SK-N-SH (cell line): ENCODE data around the gene WDR6. TPM values are rescaled to one million over a fixed set of nuclear protein-coding genes. Genes with fewer than 3 reads are reported as not detected.

Experiments used
- CTCF ChIP-seq: fragments of 200-600 bp; sonication (generic); IDR thresholded peaks from 2 replicates; pipeline ENCODE4 v1.6.1; 2017; ENCODE audit warnings: antibody characterized with exemption, mild to moderate bottlenecking, moderate library complexity
- ELF1 ChIP-seq: IDR thresholded peaks from 2 replicates; pipeline ENCODE4 v1.4.0; 2012
- EZH2phosphoT487 ChIP-seq: fragments of 200-600 bp; sonication (generic); IDR thresholded peaks from 2 replicates; pipeline ENCODE4 v1.6.1; 2017; ENCODE audit warnings: low read depth, mixed run types, mild to moderate bottlenecking, antibody characterized with exemption, moderate library complexity, borderline replicate concordance
- FOSL2 ChIP-seq: IDR thresholded peaks from 2 replicates; pipeline ENCODE4 v1.4.0; 2012; ENCODE audit warnings: low read depth, mild to moderate bottlenecking, moderate library complexity, borderline replicate concordance
- FOXM1 ChIP-seq: IDR thresholded peaks from 2 replicates; pipeline ENCODE4 v1.4.0; 2012; ENCODE audit warnings: low read depth, mild to moderate bottlenecking
- GABPA ChIP-seq: IDR thresholded peaks from 2 replicates; pipeline ENCODE4 v1.4.0; 2012; ENCODE audit warnings: low read depth, mild to moderate bottlenecking
- GATA2 ChIP-seq: sonication (generic); formaldehyde crosslinking; IDR thresholded peaks from 2 replicates; pipeline ENCODE4 v1.5.0; 2020; ENCODE audit warnings: mild to moderate bottlenecking, missing genetic modification reagents
- IRF3 ChIP-seq: fragments of 150-350 bp; IDR thresholded peaks from 2 replicates; pipeline ENCODE4 v1.6.1; 2016; ENCODE audit warnings: mild to moderate bottlenecking, low read depth, low read length
- JUND ChIP-seq: IDR thresholded peaks from 2 replicates; pipeline ENCODE4 v1.4.0; 2012
- MAX ChIP-seq: IDR thresholded peaks from 2 replicates; pipeline ENCODE4 v1.4.0; 2012; ENCODE audit warnings: low read depth
- MXI1 ChIP-seq: IDR thresholded peaks from 2 replicates; pipeline ENCODE4 v1.6.1; 2012; ENCODE audit warnings: mild to moderate bottlenecking, low read depth, low read length, improper control_type of control experiment
- NRF1 ChIP-seq: IDR thresholded peaks from 2 replicates; pipeline ENCODE4 v1.6.1; 2012; ENCODE audit warnings: low read depth, mild to moderate bottlenecking, low read length
- POLR2AphosphoS5 ChIP-seq: IDR thresholded peaks from 2 replicates; pipeline ENCODE4 v1.6.1; 2012; ENCODE audit warnings: low read depth, low read length
- RCOR1 ChIP-seq: fragments of 150-350 bp; IDR thresholded peaks from 2 replicates; pipeline ENCODE4 v1.6.1; 2017; ENCODE audit warnings: antibody characterized with exemption, low read length
- REST ChIP-seq: IDR thresholded peaks from 2 replicates; pipeline ENCODE4 v1.6.1; 2012; ENCODE audit warnings: mild to moderate bottlenecking, low read depth, low read length, moderate library complexity
- RFX5 ChIP-seq: IDR thresholded peaks from 2 replicates; pipeline ENCODE4 v1.6.1; 2012; ENCODE audit warnings: mild to moderate bottlenecking, improper control_type of control experiment, low read length
- RXRA ChIP-seq: IDR thresholded peaks from 2 replicates; pipeline ENCODE4 v1.4.0; 2012; ENCODE audit warnings: low read depth, mild to moderate bottlenecking, borderline replicate concordance
- SIN3A ChIP-seq: IDR thresholded peaks from 2 replicates; pipeline ENCODE4 v1.6.1; 2012; ENCODE audit warnings: low read depth, mild to moderate bottlenecking, low read length, moderate library complexity, borderline replicate concordance
- USF1 ChIP-seq: IDR thresholded peaks from 2 replicates; pipeline ENCODE4 v1.4.0; 2012; ENCODE audit warnings: low read depth, borderline replicate concordance
- USF2 ChIP-seq: fragments of 150-350 bp; IDR thresholded peaks from 2 replicates; pipeline ENCODE4 v1.6.1; 2017; ENCODE audit warnings: antibody characterized with exemption, low read length, low read depth, borderline replicate concordance
- YY1 ChIP-seq: IDR thresholded peaks from 2 replicates; pipeline ENCODE4 v1.4.0; 2012; ENCODE audit warnings: low read depth, mild to moderate bottlenecking
- ZBTB33 ChIP-seq: IDR thresholded peaks from 2 replicates; pipeline ENCODE4 v1.4.0; 2012; ENCODE audit warnings: low read depth, borderline replicate concordance
- polyA plus RNA-seq, 3 experiments: library from polyadenylated mRNA; depleted of rRNA; stranded (reverse); fragments of >200 nt; gene quantifications; 2 replicates each; pipeline ENCODE4 v1.2.3, GENCODE V29; 2012

The WDR6 gene
- polyA plus RNA-seq, 1 of the 3 experiments (the other 2 are of a cell fraction), result 230 TPM

- TF ChIP-seq ZBTB33, result peak; percentile 26; the same call in 1 of the 2 replicates
- TF ChIP-seq EZH2phosphoT487, result no peak
- 0 out of 2 replicates have a peak, but pooled peaks have one; percentile 59 for TF ChIP-seq YY1
- no peak for TF ChIP-seq GATA2 (CRISPR knock-in tag)
- peak; percentile 99 for TF ChIP-seq POLR2AphosphoS5
- peak; percentile 25; the same call in 1 of the 2 replicates for TF ChIP-seq JUND
- TF ChIP-seq USF2, result no peak
- TF ChIP-seq ELF1, result no peak
- 0 out of 2 replicates have a peak, but pooled peaks have one; percentile 11 for TF ChIP-seq CTCF
- TF ChIP-seq REST, result no peak
- no peak for TF ChIP-seq RCOR1
- TF ChIP-seq GABPA, result no peak
- TF ChIP-seq RXRA, result no peak
- TF ChIP-seq IRF3, result no peak
- peak; percentile 96 for TF ChIP-seq MAX
- TF ChIP-seq SIN3A, result peak; percentile 95; the same call in 1 of the 2 replicates
- no peak for TF ChIP-seq FOXM1
- no peak for TF ChIP-seq USF1
- no peak for TF ChIP-seq RFX5
- peak; percentile 89 for TF ChIP-seq MXI1
- TF ChIP-seq FOSL2, result peak; percentile 16; the same call in 1 of the 2 replicates
- peak; percentile 76 for TF ChIP-seq NRF1
Measured at GRCh38 chr3:49028673-49029562, 21.7 kb downstream of the WDR6 start, which contains the start of gene IMPDH2 (continued).
